Middle frontal gyrus (tissue), 1 donor: ENCODE results near the gene MACROD2.

Experiments
- DNase-seq: peaks from one replicate; pipeline ENCODE4 v3.0.0-alpha.2; 2015; ENCODE audit warnings: low spot score; ENCODE audit errors: extremely low spot score

MACROD2 gene

DNA sequence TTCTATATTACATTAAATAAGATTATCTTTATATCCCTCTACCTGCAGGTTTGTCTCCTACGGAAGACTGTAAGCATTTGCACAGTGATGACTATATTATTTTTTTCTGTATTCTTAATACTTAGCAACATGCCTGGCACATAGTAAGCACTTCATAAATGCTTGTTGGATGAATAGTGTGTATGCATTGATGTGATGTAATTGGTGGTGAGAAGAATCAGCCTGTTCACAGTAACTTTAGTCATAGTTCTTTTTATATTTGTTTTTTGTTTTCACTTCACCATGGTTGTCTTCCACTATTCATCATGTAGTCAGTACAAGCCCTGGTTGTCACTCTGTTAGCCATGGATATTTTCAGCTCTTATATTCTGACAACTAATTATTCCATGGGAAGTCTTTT lies 526.1 kb downstream of the MACROD2 start:
- DNase-seq = no peak

DNA sequence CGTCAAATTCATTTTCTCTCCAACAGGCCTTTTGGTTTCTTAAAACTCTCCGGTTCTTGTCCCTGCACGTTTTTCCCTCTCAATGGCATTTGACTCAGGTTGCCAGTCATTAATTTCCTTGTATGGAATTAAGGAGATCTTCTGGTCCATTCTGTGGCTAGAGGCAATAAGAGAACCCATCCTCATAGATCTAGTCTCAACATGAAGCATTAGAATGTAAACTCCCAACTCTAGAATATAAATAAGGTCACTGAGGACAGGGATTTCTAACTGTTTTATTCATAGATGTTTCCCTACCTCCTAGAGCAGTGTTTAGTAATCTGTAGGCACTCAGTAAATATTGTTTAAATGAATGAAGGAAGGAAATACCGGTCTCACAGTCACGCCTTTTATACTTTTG lies 527.3 kb downstream of the MACROD2 start:
- no peak for DNase-seq

DNA sequence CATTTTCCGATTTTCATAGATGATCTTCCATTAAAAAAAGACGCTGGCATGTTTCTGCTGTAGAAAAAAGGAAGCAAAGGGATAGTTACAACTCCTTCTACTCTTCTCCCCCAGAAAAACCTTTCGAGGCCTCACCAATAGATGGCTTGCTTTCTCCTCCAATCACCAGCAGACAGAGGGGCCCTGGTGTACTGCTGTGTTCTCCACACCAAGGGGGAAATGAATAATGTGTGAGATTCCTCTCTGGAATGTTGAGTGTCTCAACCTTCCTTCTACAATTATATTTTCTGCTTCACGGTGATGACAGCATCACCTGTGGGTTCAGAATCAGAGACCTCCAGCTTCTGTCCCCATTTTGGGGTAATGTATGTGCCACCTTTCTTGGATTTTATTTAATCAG lies 527.8 kb downstream of the MACROD2 start:
- no peak for DNase-seq

DNA sequence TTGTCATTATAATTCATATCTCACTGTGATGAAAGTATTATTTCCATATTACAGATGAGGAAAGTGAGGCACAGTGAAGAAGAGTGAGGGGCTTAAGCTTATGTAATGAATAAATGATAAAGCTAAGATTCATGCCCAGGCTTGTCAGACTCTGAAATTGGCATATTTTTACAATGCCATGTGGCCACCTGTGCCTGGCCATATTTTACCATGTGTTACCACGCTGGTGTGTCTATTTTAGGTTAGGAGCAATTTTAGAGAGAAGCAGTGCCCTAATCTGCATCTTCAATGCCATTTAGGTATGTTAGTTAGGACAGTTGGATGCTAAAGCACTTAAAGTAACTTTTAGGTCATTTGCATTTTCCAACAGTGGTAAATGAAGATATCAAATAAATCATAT lies 530.1 kb downstream of the MACROD2 start:
- DNase-seq = no peak

DNA sequence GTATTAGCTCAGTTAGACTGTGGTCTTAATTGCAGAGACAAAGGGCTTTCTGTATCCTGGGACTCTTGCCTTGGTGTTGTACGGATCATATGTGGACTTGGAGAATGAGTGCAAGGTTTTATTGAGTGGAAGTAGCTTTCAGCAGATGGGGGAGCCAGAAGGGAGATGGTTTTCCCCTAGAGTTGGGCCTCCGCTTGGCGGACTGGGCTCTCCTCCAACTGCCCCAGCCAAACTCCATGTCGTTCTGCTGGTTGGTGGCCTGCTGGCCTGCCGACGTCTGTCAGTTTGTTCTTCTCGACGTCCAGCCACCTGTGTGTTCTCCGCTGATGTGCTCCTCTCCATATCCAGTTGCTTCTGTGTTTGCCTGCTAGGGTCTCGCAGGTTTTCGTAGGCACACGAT lies 531.6 kb downstream of the MACROD2 start:
- DNase-seq = no peak

DNA sequence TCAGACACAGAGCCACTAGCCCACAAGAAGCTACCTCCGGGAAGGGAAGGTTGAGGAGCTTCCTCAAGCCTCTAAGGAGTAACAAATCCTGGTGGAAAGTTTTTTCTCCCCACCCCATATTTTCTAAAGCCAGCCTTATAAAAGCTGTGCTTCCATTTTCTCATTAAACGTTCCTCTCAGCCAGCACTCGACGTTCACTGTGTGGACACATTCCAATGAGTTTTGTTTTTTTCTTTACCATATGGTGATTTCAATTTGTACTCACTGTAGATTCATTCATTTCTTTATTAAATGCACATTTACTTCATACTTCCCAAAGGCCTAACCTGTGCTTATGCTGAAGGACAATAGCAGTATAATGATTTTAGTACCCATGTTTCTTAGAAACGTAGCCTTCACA lies 536.5 kb downstream of the MACROD2 start:
- no peak for DNase-seq

DNA sequence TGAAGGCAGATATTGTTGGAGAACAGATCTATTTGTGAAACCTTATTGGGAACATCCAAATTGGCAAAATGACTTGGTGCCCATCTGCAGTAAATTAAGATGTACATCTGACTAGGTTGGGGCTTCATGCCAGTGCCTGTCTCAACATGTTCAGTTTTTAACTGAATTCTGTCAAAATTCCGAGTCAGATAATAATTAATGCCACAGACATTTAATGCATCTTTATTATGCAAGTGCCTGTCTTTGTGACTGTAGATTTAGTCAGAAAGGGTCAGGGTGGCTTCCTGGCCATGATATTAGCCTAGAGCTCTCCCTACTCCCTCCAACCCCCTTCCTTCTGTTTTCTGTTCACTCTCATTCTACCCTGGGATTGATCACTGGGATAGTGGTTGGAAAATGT lies 541.4 kb downstream of the MACROD2 start:
- DNase-seq = no peak

DNA sequence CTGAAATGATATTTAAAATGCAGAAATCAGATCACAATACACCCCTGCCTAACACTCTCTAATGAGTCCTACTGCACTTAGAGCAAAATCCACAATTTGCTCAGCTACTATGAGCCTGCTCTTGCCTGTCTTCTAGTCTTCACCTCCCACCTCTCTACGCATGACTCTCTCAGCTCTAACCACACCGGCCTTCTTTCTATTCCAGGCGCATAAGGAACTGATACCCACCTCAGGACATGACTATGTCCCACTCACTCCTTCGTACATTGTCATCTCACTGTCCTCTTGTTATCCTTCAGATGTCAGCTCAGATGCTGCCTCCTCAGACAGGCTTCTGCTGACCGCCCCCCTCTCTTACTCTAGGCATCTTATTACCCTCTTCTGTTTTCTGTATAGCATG lies 543.1 kb downstream of the MACROD2 start:
- DNase-seq = no peak

DNA sequence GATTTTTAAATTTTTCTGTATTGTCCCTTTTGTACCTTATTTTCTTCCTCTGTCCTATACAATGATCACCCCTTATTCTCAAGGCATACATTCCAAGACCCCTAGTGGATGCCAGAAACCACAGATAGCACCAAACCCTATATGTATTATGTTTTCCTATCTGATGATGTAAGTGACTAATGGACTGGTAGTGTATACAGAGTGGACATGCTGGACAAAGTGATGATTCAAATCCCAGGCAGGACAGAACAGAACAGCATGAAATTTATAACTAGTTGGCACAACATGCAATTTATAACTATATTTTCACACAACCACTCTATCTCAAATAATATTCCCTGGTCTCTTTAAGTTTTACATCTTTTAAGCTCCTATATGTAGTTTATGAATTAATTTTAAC lies 547.7 kb downstream of the MACROD2 start:
- no peak for DNase-seq

DNA sequence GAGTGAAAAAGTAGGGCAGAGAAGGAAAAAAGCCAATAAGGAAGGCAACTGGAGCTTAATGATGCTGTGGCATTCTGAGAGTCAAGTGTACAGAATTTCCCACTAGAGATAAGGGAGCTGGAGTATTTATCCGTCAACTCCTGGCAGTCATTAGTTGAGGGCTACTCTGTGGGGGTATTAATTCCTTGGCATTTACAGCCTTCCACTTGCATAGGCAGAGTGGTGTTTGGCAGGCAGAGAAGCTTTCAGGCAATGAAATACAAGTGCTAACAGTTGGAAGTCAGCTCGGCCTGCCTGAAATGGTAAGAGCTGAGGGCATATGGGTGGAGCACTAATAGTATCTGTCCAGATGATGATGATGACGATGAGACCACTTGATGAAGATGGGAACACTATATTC lies 549.4 kb downstream of the MACROD2 start:
- DNase-seq = no peak

DNA sequence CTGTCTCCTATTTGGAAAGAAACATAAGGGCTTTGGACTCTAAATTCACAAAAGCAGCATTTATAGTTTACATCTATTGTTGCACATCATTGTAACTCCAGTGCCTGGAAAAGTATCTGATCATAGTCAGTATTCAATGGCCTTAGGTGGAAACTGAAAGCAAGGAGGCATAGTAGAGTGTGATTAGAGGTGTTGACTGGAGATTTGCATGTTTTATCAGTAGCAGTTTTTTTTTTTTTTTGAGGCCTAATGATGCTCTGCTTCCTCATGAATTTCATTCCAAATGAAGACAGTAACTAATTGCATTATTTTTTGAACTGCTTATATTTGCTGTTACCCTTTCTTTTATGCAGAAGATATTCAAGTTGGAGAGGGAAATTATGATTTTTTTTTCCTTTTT lies 555.3 kb downstream of the MACROD2 start:
- no peak for DNase-seq

DNA sequence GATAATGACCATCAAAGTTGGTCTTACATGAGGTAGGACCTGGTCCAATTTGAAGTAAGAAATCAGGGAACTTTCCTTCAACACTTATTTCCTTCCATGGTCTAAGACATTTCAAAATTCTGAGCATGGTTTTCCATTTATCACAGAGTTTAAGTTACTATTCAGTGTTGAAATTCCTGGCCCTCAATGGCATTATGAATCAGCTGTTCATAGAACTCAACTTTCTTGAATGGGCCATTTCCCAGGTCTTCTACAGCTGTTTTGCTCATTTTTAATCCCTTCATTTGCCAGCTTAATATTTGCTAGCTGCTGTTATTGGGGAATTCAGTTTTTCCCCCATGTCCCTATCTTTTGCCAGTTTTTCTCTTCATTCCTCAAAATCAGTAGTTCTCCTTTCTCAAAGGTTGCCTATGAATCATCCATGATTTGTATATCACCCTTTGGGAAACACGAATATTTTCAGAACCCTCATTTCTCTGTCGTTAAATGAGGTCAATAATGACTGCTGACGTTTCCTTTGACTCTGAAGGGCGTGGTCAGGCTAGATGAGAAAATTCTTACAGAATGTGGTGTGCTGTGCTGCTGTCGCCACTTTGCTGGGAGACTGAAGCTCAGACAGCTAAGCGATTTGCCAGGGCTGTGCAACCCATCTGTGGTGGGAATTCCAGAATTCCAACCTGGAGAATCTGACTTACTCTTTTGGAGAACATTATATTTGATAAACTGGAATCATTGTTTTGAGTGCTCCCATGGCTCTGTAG lies 558.6 kb downstream of the MACROD2 start:
- DNase-seq = no peak

DNA sequence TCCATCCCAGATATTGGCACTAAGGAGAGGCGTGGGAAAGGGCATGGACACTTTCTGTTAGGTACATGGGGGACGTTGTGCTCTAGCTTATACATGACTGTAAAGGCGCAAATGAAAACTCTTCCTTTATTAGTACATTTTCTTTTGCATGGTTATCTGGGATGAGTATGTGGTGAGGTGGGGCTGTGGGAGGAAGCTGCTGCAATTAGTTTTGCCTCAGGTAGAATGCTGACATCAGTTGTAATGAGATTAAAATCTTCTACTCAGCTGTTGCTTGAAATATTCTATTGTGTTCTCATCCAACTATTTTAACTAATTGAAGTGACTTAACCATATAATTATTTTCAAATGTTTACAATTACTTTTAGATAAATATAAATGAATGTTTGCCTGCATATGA lies 560.4 kb downstream of the MACROD2 start:
- no peak for DNase-seq

DNA sequence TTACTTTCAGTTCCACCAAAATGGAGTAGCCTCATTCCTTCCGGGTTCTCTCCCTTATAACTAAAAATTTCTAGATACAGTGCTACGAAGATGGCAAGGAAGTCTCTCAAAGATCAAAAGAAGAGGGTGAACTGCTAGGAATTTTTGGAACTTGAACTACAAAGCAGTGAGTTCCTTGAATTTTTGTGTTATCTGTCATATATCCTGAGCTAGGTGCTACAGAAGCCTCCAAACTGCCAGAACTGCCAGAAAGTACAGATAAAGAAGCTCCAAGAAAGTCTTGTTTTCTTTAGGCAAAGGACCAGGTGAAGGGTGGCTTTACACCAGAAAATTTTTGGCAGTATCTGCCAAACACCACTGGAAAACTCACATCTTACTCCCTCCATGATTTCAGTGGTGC lies 560.9 kb downstream of the MACROD2 start:
- no peak for DNase-seq

DNA sequence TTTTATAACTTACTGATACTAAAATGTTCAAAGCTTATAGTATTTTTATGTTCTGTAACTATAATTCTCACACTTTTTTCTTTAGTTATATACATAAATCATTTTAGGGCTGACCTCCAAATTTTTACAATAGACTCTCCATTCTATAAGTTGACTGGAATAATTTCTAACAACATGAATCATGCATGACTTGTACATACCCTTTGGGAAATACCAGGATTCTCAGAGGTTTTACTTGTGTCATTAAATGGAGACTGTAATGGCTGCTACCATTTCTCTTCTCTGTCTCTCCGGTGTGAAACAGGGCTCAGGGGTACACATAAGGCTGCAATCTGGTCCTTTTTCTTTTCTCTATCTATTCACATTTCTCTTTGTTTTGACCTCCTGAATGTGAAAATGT lies 564.3 kb downstream of the MACROD2 start:
- no peak for DNase-seq

DNA sequence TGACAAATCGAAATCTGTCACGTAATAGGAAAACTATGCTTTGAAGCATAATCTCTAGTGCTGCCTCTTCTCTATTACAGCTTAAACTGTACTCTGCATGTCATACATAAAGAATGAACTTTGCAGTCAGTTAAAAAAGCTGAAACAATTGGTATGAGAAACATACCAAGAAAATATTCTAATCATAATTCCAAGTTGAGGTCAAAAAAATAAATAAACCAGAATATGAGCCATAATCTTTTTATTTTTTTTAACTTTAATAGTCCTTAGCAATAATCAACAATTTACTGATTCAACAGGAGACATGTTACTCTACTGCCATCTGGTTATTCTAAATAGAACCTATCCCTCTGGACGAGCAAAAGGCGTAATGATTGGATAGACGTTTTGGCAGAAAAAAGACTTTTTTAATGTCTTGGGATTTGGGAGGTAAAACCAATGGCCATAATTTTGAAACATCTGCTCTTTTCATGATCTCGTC lies 566.5 kb downstream of the MACROD2 start:
- no peak for DNase-seq

DNA sequence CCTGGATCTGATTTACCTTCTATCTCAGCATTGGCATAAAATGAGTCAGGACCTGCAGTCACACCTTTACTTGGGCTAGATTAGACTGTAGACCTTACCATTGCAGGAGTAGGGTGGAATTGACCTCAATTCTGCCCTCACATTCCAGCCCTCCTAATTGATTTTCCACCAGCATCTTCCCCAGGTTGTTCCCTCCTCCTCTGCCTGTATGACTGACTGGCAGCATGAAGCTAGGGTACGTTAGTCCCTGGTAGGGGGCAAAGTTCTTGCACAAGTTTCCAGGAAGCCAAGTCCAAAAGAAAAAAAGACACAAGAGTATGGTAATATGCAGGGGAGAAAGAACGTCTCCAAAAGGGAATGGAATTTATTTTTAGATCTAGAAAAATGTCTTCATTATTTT lies 567.7 kb downstream of the MACROD2 start:
- DNase-seq = no peak

DNA sequence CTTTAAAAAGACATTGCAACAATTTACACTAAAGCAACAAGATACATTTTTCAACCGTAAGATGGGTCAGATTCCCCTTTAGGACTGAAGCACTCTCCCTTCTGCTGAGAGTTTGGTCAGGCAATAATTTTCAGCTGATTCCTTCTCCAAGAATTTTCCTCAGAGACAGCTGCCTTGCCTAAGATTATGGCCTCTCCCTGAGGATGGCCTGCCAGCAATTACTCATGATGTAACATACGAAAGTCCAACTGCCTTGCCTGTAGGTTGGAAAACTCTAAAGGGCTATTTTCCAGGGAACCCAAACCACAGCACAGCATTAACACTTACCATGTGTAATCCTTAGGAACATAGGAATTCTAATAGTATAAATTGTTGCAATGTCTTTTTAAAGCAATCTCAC lies 571.2 kb downstream of the MACROD2 start:
- DNase-seq = no peak

DNA sequence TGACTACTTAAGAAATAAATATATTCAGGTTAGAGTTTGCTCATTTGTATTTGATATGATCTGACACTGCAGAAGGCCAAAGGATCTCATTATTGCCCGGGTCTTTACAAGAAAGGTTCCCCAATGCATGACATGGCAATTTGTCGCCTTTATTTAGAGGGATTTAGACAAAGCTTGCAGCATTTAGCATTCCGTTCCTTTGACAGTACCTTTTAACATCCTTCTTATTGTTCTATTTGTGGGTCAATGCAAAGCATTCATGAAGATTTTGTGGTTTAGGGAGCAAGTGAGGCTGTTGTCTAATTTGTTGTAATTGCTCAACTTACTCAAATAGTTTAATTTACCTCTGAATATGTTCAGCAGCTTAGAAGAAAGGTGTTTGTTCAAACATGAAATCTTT lies 572.9 kb downstream of the MACROD2 start:
- no peak for DNase-seq

DNA sequence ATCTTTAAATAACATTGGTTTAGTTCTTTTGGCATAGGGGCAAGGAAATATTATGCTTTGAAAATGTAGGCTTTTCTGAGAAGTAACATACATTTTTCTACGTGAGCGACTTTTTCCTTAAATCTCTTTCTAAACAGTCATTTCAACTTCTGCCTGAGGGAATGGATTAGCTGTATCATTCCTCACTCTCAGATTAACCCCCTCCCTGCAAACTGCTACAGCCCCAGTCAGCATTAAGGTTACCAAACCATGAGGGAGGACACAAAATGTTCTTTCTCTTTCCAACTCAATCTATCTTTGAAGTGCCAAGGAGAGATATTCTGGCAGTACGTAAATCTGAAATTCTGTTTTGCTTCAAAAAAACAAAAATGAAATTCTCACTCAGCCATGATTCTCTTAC lies 573.4 kb downstream of the MACROD2 start:
- DNase-seq = no peak

DNA sequence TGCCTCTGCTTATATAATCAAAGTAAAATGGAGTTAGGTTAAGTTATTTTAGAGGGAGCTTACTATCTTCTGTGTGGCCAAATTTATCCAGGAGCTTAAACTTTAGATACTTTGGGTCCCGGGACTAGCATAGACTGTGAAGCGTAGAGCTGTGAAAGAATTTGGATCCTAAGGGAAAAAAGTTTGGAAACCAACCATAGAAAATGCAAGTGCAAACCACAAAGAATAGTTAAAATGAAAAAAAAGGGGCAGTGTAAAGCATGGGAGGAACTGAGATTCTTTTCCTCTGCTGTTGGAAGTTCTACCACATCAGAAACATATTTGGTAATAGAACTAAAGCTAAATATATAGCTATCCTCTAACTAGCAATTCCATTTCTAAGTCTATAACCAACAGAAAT lies 574.3 kb downstream of the MACROD2 start:
- no peak for DNase-seq

DNA sequence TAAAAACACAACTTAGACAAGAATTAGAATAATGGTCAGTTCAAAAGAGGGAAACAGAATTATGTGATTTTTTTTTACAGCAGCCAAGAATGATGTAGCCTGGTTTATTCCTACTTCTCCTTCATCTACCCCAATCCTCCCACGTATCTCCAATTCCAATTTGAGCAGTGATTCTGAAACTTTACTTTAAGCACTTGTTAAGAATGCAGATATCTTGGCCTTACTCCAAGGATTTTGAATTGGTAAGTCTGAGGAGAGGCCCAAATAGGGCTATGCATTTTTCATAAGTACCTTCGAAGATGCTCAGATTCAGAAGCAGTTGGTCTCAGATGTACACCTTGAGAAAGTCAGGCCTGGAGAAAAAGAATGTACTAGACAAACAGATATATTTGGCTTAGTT lies 575.5 kb downstream of the MACROD2 start:
- no peak for DNase-seq

DNA sequence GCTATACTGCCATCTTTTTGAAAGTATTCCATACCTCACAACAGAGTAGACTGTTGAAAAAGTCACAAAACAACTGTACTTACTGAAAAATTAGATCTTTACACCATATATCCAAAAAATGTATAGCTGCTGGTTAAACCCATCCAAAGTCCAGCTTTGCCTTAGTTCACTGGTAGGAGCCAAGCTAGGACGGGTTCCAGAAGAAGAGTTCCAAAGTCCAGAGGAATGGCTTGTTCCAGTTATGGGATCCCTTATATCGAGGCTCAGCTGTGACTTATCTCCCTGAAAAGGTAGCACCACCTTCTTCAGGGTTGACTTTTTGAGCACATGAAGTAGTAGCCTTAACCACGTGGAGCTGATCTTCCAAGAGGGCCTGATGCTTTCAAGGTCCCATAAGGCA lies 578.4 kb downstream of the MACROD2 start:
- DNase-seq = no peak
